Measurements from ENCODE around the gene MEGF11. TPM values are rescaled to one million over a fixed set of nuclear protein-coding genes. Genes with fewer than 3 reads are reported as not detected.

Gene MEGF11
- total RNA-seq, 1 experiment from 2014 or later = 0.76 TPM

GRCh38 chr15:66193066-66193465 lies 60.5 kb downstream of the MEGF11 start:
- no peak overlapping the region for H3K4me3 ChIP-seq (ENCODE audit: insufficient read depth, low read depth, low read length)
- H3K27me3 ChIP-seq (ENCODE audit: control insufficient read depth, insufficient read depth, low read length) = no peaks in the 10 kb centered on the region
- H3K36me3 ChIP-seq (replicated peaks; ENCODE audit: control insufficient read depth, insufficient read depth, low read length) = no peaks in the 10 kb centered on the region
- no peak for DNase-seq

GRCh38 chr15:66190746-66191145 lies 62.8 kb downstream of the MEGF11 start:
- no peak for DNase-seq
- H3K4me3 ChIP-seq (ENCODE audit: insufficient read depth, low read depth, low read length) = no peak overlapping the region
- no peaks in the 10 kb centered on the region for H3K27me3 ChIP-seq (ENCODE audit: control insufficient read depth, insufficient read depth, low read length)
- H3K36me3 ChIP-seq (replicated peaks; ENCODE audit: control insufficient read depth, insufficient read depth, low read length) = no peaks in the 10 kb centered on the region

GRCh38 chr15:66189291-66189690 lies 64.3 kb downstream of the MEGF11 start:
- no peak overlapping the region for H3K4me3 ChIP-seq (ENCODE audit: insufficient read depth, low read depth, low read length)
- H3K36me3 ChIP-seq (replicated peaks; ENCODE audit: control insufficient read depth, insufficient read depth, low read length) = no peaks in the 10 kb centered on the region
- DNase-seq = no peak
- no peaks in the 10 kb centered on the region for H3K27me3 ChIP-seq (ENCODE audit: control insufficient read depth, insufficient read depth, low read length)

- no peak for DNase-seq
- Histone ChIP-seq H3K4me3 (ENCODE audit: insufficient read depth, low read depth, low read length) (no peak overlapping the region), H3K36me3 (replicated peaks; ENCODE audit: control insufficient read depth, insufficient read depth, low read length) (no peaks in the 10 kb centered on the region), H3K27me3 (ENCODE audit: control insufficient read depth, insufficient read depth, low read length) (no peaks in the 10 kb centered on the region)
Observed at GRCh38 chr15:66188464-66188863, 65.1 kb downstream of the MEGF11 start.

GRCh38 chr15:66187271-66187670 lies 66.3 kb downstream of the MEGF11 start:
- DNase-seq = no peak
- H3K27me3 ChIP-seq (ENCODE audit: control insufficient read depth, insufficient read depth, low read length) = no peaks in the 10 kb centered on the region
- no peak overlapping the region for H3K4me3 ChIP-seq (ENCODE audit: insufficient read depth, low read depth, low read length)
- H3K36me3 ChIP-seq (replicated peaks; ENCODE audit: control insufficient read depth, insufficient read depth, low read length) = no peaks in the 10 kb centered on the region

GRCh38 chr15:66186049-66186825 lies 67.3 kb downstream of the MEGF11 start:
- H3K36me3 ChIP-seq (replicated peaks; ENCODE audit: control insufficient read depth, insufficient read depth, low read length) = no peaks in the 10 kb centered on the region
- DNase-seq = no peak
- no peaks in the 10 kb centered on the region for H3K27me3 ChIP-seq (ENCODE audit: control insufficient read depth, insufficient read depth, low read length)
- H3K4me3 ChIP-seq (ENCODE audit: insufficient read depth, low read depth, low read length) = no peak overlapping the region

- DNase-seq = no peak
- Histone ChIP-seq H3K4me3 (ENCODE audit: insufficient read depth, low read depth, low read length) (no peak overlapping the region), H3K36me3 (replicated peaks; ENCODE audit: control insufficient read depth, insufficient read depth, low read length) (no peaks in the 10 kb centered on the region), H3K27me3 (ENCODE audit: control insufficient read depth, insufficient read depth, low read length) (no peaks in the 10 kb centered on the region)
Observed at GRCh38 chr15:66184936-66185790, 68.4 kb downstream of the MEGF11 start.

- no peak overlapping the region for H3K4me3 ChIP-seq (ENCODE audit: insufficient read depth, low read depth, low read length)
- no peak for DNase-seq
- no peaks in the 10 kb centered on the region for H3K27me3 ChIP-seq (ENCODE audit: control insufficient read depth, insufficient read depth, low read length)
Observed at GRCh38 chr15:66184492-66184891, 69.1 kb downstream of the MEGF11 start.

GRCh38 chr15:66180531-66181097 lies 72.9 kb downstream of the MEGF11 start:
- no peak for DNase-seq
- no peaks in the 10 kb centered on the region for H3K27me3 ChIP-seq (ENCODE audit: control insufficient read depth, insufficient read depth, low read length)
- H3K4me3 ChIP-seq (ENCODE audit: insufficient read depth, low read depth, low read length) = no peak overlapping the region
- no peaks in the 10 kb centered on the region for H3K36me3 ChIP-seq (replicated peaks; ENCODE audit: control insufficient read depth, insufficient read depth, low read length)

More at GRCh38 chr15:66184492-66184891, 69.1 kb downstream of the MEGF11 start:
- H3K36me3 ChIP-seq (replicated peaks; ENCODE audit: control insufficient read depth, insufficient read depth, low read length) = no peaks in the 10 kb centered on the region

- H3K36me3 ChIP-seq (replicated peaks; ENCODE audit: control insufficient read depth, insufficient read depth, low read length) = no peaks in the 10 kb centered on the region
- DNase-seq = no peak
- no peaks in the 10 kb centered on the region for H3K27me3 ChIP-seq (ENCODE audit: control insufficient read depth, insufficient read depth, low read length)
- no peak overlapping the region for H3K4me3 ChIP-seq (ENCODE audit: insufficient read depth, low read depth, low read length)
Observed at GRCh38 chr15:66178531-66178910, 75.0 kb downstream of the MEGF11 start.

GRCh38 chr15:66172324-66172980 lies 81.1 kb downstream of the MEGF11 start:
- Histone ChIP-seq H3K4me3 (ENCODE audit: insufficient read depth, low read depth, low read length) (no peak overlapping the region), H3K27me3 (ENCODE audit: control insufficient read depth, insufficient read depth, low read length) (no peaks in the 10 kb centered on the region), H3K36me3 (replicated peaks; ENCODE audit: control insufficient read depth, insufficient read depth, low read length) (no peaks in the 10 kb centered on the region)
- DNase-seq = no peak

GRCh38 chr15:66171841-66172240 lies 81.7 kb downstream of the MEGF11 start:
- no peak for DNase-seq
- Histone ChIP-seq H3K27me3 (ENCODE audit: control insufficient read depth, insufficient read depth, low read length) (no peaks in the 10 kb centered on the region), H3K4me3 (ENCODE audit: insufficient read depth, low read depth, low read length) (no peak overlapping the region), H3K36me3 (replicated peaks; ENCODE audit: control insufficient read depth, insufficient read depth, low read length) (no peaks in the 10 kb centered on the region)

- DNase-seq = no peak
- Histone ChIP-seq H3K36me3 (replicated peaks; ENCODE audit: control insufficient read depth, insufficient read depth, low read length) (no peaks in the 10 kb centered on the region), H3K4me3 (ENCODE audit: insufficient read depth, low read depth, low read length) (no peak overlapping the region), H3K27me3 (ENCODE audit: control insufficient read depth, insufficient read depth, low read length) (no peaks in the 10 kb centered on the region)
Observed at GRCh38 chr15:66170716-66171115, 82.8 kb downstream of the MEGF11 start.

GRCh38 chr15:66170042-66170441 lies 83.5 kb downstream of the MEGF11 start:
- H3K27me3 ChIP-seq (ENCODE audit: control insufficient read depth, insufficient read depth, low read length) = no peaks in the 10 kb centered on the region
- no peaks in the 10 kb centered on the region for H3K36me3 ChIP-seq (replicated peaks; ENCODE audit: control insufficient read depth, insufficient read depth, low read length)
- no peak overlapping the region for H3K4me3 ChIP-seq (ENCODE audit: insufficient read depth, low read depth, low read length)
- no peak for DNase-seq
